Sigmoid colon (tissue), 7 donors: ENCODE results near the gene UBL4A. TPM values are rescaled to one million over a fixed set of nuclear protein-coding genes. Genes with fewer than 3 reads are reported as not detected.

ENCODE experiments used
- DNase-seq: peaks from one replicate; pipeline ENCODE4 v3.0.0-alpha.2; 2019
- H3K27ac ChIP-seq, 4 donors: fragments of 200-600 bp; sonication (generic); one replicate each; pipeline ENCODE4 v1.5.1; 2016 to 2019; ENCODE audit warnings: mild to moderate bottlenecking in 1 of 4
- H3K27me3 ChIP-seq, 3 donors: fragments of 200-600 bp; sonication (generic); one replicate each; pipeline ENCODE4 v1.5.1; 2019; ENCODE audit warnings: mild to moderate bottlenecking in 1 of 3
- H3K36me3 ChIP-seq, 4 donors: fragments of 200-600 bp; sonication (generic); one replicate each; pipeline ENCODE4 v1.5.1; 2016 to 2019
- H3K4me1 ChIP-seq, 4 donors: fragments of 200-600 bp; sonication (generic); one replicate each; pipeline ENCODE4 v1.5.1; 2017 to 2019
- H3K4me3 ChIP-seq, 4 donors: fragments of 200-600 bp; sonication (generic); one replicate each; pipeline ENCODE4 v1.5.1; 2017 to 2019; ENCODE audit warnings: mild to moderate bottlenecking in 2 of 4, moderate library complexity in 1 of 4
- H3K9me3 ChIP-seq, 4 donors: fragments of 200-600 bp in 3 of 4; sonication (generic) in 3 of 4; one replicate each; pipeline versions ENCODE4 v1.5.1 to v1.6.1; 2013 to 2019
- CTCF ChIP-seq, 4 experiments: fragments of 450-650 bp in 3 of 4; fragments of 200-600 bp in 1 of 4; IDR thresholded peaks; one replicate each; pipeline ENCODE4 v1.5.1; 2016 to 2019; ENCODE audit warnings: antibody characterized with exemption in 4 of 4, mild to moderate bottlenecking in 3 of 4, moderate library complexity in 2 of 4
- EP300 ChIP-seq, 4 donors: sonication (generic); formaldehyde crosslinking; IDR thresholded peaks; one replicate each; pipeline ENCODE4 v1.6.1; 2017; ENCODE audit warnings: antibody characterized with exemption in 4 of 4
- POLR2A ChIP-seq, 2 donors: fragments of 450-650 bp; IDR thresholded peaks; one replicate each; pipeline ENCODE4 v1.6.1; 2016; ENCODE audit warnings: antibody characterized with exemption in 2 of 2, mild to moderate bottlenecking in 2 of 2, moderate library complexity in 2 of 2
- POLR2AphosphoS5 ChIP-seq, 4 donors: sonication (generic); formaldehyde crosslinking; IDR thresholded peaks; one replicate each; pipeline ENCODE4 v1.6.1; 2017; ENCODE audit warnings: antibody characterized with exemption in 4 of 4
- WGBS, 2 donors: extraction: QIAGEN DNeasy Blood & Tissue Kit; methylation state at CpG; one replicate each; pipeline ENCODE4 v1.1.7; 2013; 5-methylcytosine and 5-hydroxymethylcytosine counted together
- intact Hi-C: fragments of 100-400 bp; cut with DNase I; formaldehyde crosslinking; loops from one replicate; pipeline ENCODE4 v1.15.1; 2023
- polyA plus RNA-seq, 3 donors: library from polyadenylated mRNA; stranded (reverse); fragments of 200-250 nt; gene quantifications; one replicate each; pipeline ENCODE4 v1.2.3, GENCODE V29; 2013
- total RNA-seq, 4 donors: library from RNA; depleted of rRNA; stranded (reverse); fragments of >200 nt; gene quantifications; one replicate each; pipeline ENCODE4 v1.1.0, GENCODE V29; 2016
- donor health status: healthy with polysubstance abuse.
- donor health status: Bipolar disorder and iron deficiency.
- donor health status: healthy.

UBL4A gene
- total and polyA plus RNA-seq, 7 donors = 31.6 to 51.0 (median 40.2) TPM

GRCh38 chrX:154469880-154470279, 16.5 kb downstream of the UBL4A start:
- Histone ChIP-seq H3K27me3 (no peaks in the 10 kb centered on the region), H3K27ac (no peak overlapping the region), H3K9me3 (no peaks in the 10 kb centered on the region), H3K4me3 (no peak overlapping the region), H3K4me1 (no peaks in the 10 kb centered on the region), H3K36me3 (peaks cover 0 to 31% (median 14%) of the 10 kb centered on the region in 4 donors)
- 94 to 95% methylated on average over 18 of the region's 18 CpGs for WGBS, 2 donors
- TF ChIP-seq CTCF (IDR thresholded peaks at IDR 0.05) (no peak), POLR2A (IDR thresholded peaks at IDR 0.05) (no peak), EP300 (IDR thresholded peaks at IDR 0.05) (no peak), POLR2AphosphoS5 (IDR thresholded peaks at IDR 0.05) (no peak)
- DNase-seq = no peak
- intact Hi-C loops = no loop called here

DNA sequence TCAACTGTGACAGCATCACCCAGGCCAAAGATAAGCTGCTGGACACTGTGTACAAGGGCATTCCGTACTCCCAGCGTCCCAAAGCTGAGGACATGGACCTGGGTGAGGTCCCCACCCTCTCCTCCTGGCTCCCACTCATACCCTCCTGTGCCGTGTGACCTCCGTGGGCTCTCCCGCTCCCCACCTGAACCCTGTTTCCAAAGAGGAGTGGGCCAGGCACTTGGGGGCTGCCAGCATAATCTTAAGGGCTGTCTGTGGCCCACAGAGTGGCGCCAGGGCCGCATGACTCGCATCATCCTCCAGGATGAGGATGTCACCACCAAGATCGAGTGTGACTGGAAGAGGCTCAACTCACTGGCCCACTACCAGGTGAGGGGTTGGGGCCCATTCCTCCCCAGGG, 17.3 kb downstream of the UBL4A start:
- Histone ChIP-seq H3K27me3 (no peaks in the 10 kb centered on the region), H3K27ac (no peak overlapping the region), H3K36me3 (peaks cover 0 to 38% (median 14%) of the 10 kb centered on the region in 4 donors), H3K4me3 (no peak overlapping the region), H3K9me3 (no peaks in the 10 kb centered on the region), H3K4me1 (no peaks in the 10 kb centered on the region)
- intact Hi-C loops = no loop called here
- TF ChIP-seq POLR2A (IDR thresholded peaks at IDR 0.05) = no peak
- no peak for TF ChIP-seq CTCF (IDR thresholded peaks at IDR 0.05)
- TF ChIP-seq EP300 (IDR thresholded peaks at IDR 0.05) = no peak
- TF ChIP-seq POLR2AphosphoS5 (IDR thresholded peaks at IDR 0.05) = no peak
- 93 to 96% methylated on average over 9 of the region's 9 CpGs for WGBS, 2 donors
- no peak for DNase-seq

DNA sequence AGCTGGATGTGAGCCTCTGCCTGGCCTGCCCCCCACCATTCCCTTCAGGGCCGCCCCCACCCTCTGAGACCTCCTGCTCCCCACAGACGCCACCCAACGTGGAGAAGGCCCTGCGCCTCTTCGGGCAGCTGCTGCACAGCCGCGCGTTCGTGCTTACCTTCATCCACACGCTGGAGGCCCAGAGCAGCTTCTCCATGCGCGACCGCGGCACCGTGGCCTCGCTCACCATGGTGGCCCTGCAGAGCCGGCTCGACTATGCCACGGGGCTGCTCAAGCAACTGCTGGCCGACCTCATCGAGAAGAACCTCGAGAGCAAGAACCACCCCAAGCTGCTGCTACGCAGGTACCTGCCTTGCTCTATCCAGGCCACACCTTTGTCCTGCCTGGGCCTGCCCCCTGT, 18.2 kb downstream of the UBL4A start:
- 96% methylated on average over 23 of the region's 23 CpGs for WGBS, 2 donors

DNA sequence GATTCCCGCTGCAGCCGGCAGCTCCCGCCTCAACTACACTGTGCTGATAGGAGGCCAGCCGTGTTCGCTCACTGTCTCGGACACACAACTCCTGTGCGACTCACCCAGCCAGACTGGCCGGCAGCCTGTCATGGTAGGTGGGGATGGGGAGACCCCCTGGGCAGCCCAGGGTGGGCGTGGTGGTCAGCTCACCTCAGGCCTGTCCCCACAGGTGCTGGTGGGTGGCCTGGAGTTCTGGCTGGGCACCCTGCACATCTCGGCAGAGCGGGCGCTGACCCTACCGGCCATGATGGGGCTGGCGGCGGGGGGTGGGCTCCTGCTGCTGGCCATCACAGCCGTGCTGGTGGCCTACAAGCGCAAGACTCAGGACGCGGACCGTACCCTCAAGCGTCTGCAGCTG, 18.9 kb downstream of the UBL4A start:
- 96 to 98% methylated on average over 21 of the region's 21 CpGs for WGBS, 2 donors
- Histone ChIP-seq H3K4me1 (no peaks in the 10 kb centered on the region), H3K4me3 (no peak overlapping the region), H3K27me3 (no peaks in the 10 kb centered on the region), H3K27ac (no peak overlapping the region), H3K9me3 (no peaks in the 10 kb centered on the region), H3K36me3 (peaks cover 0 to 40% (median 14%) of the 10 kb centered on the region in 4 donors)
- TF ChIP-seq CTCF (IDR thresholded peaks at IDR 0.05) (no peak), EP300 (IDR thresholded peaks at IDR 0.05) (no peak), POLR2A (IDR thresholded peaks at IDR 0.05) (no peak), POLR2AphosphoS5 (IDR thresholded peaks at IDR 0.05) (no peak)
- DNase-seq = no peak
- intact Hi-C loops = no loop called here

More for the DNA sequence above, 18.2 kb downstream of the UBL4A start:
- H3K27ac ChIP-seq = no peak overlapping the region
- no peaks in the 10 kb centered on the region for H3K9me3 ChIP-seq
- no peak for TF ChIP-seq POLR2AphosphoS5 (IDR thresholded peaks at IDR 0.05)
- no peak for TF ChIP-seq CTCF (IDR thresholded peaks at IDR 0.05)
- TF ChIP-seq POLR2A (IDR thresholded peaks at IDR 0.05) = no peak
- no peak for TF ChIP-seq EP300 (IDR thresholded peaks at IDR 0.05)
- no peaks in the 10 kb centered on the region for H3K4me1 ChIP-seq
- H3K36me3 ChIP-seq = peaks cover 0 to 40% (median 14%) of the 10 kb centered on the region in 4 donors
- DNase-seq = no peak
- intact Hi-C loops = no loop called here
- H3K4me3 ChIP-seq = no peak overlapping the region
- no peaks in the 10 kb centered on the region for H3K27me3 ChIP-seq

DNA sequence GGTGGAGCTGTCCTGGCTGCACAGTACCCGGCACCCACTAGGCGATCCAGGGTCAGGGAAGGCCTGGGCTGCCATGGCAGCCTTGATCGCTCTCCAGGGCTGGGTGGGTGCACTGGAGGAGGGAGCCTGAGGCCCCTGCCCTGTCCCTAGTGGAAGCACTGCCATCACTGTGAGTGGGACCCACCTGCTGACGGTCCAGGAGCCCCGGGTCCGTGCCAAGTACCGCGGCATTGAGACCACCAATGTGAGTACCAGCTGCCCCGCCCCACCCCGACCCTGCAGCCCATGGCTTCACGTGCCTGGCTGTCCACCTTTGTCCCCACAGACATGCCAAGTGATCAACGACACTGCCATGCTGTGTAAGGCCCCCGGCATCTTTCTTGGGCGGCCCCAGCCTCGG, 19.5 kb downstream of the UBL4A start:
- WGBS, 2 donors = 94 to 96% methylated on average over 15 of the region's 15 CpGs
- H3K4me3 ChIP-seq = no peak overlapping the region
- intact Hi-C loops = no loop called here
- H3K27ac ChIP-seq = no peak overlapping the region
- TF ChIP-seq CTCF (IDR thresholded peaks at IDR 0.05) (no peak), POLR2A (IDR thresholded peaks at IDR 0.05) (no peak), POLR2AphosphoS5 (IDR thresholded peaks at IDR 0.05) (no peak), EP300 (IDR thresholded peaks at IDR 0.05) (no peak)
- H3K4me1 ChIP-seq = no peaks in the 10 kb centered on the region
- no peak for DNase-seq
- H3K36me3 ChIP-seq = peaks cover 0 to 45% (median 14%) of the 10 kb centered on the region in 4 donors
- no peaks in the 10 kb centered on the region for H3K9me3 ChIP-seq
- H3K27me3 ChIP-seq = no peaks in the 10 kb centered on the region
